Adrenal gland (tissue), 12 donors: ENCODE results near the gene ZNF267. TPM values are rescaled to one million over a fixed set of nuclear protein-coding genes. Genes with fewer than 3 reads are reported as not detected.

Experiments used
- DNase-seq, 7 donors: peaks; one replicate each; pipeline ENCODE4 v3.0.0-alpha.2; 2019 to 2020
- H3K27ac ChIP-seq, 5 donors: fragments of 200-600 bp; sonication (generic) in 4 of 5; 1 replicate in 3 of 5; 2 replicates in 2 of 5; pipeline versions ENCODE4 v1.5.1 to v1.8.0; 2016 to 2020; ENCODE audit warnings: mild to moderate bottlenecking in 1 of 5
- H3K27me3 ChIP-seq: fragments of 200-600 bp; 2 replicates; pipeline ENCODE4 v1.8.0; 2021
- H3K36me3 ChIP-seq, 2 donors: fragments of 200-600 bp; replicated peaks in 1 of 2; 1 replicate in 1 of 2; 2 replicates in 1 of 2; pipeline versions ENCODE4 v1.5.1 to v1.8.0; 2018 to 2022
- H3K4me1 ChIP-seq, 2 donors: fragments of 200-600 bp; replicated peaks in 1 of 2; 1 replicate in 1 of 2; 2 replicates in 1 of 2; pipeline versions ENCODE4 v1.5.1 to v1.8.0; 2018 to 2021
- H3K4me3 ChIP-seq, 4 donors: fragments of 200-600 bp; sonication (generic) in 3 of 4; one replicate each; pipeline ENCODE4 v1.5.1; 2016 to 2018
- H3K9me3 ChIP-seq, 3 donors: fragments of 200-600 bp; sonication (generic) in 1 of 3; replicated peaks in 1 of 3; 1 replicate in 2 of 3; 2 replicates in 1 of 3; pipeline versions ENCODE4 v1.5.1 to v1.8.0; 2016 to 2021
- CTCF ChIP-seq, 6 experiments: fragments of 450-650 bp in 4 of 6; fragments of 200-600 bp in 2 of 6; sonication (generic) in 1 of 6; IDR thresholded peaks; 1 replicate in 5 of 6; 2 replicates in 1 of 6; pipeline versions ENCODE4 v1.5.1 to v1.8.0; 2016 to 2021; ENCODE audit warnings: antibody characterized with exemption in 6 of 6, mild to moderate bottlenecking in 2 of 6, moderate library complexity in 1 of 6
- POLR2A ChIP-seq, 2 donors: fragments of 450-650 bp; IDR thresholded peaks; one replicate each; pipeline ENCODE4 v1.6.1; 2017; ENCODE audit warnings: antibody characterized with exemption in 2 of 2, mild to moderate bottlenecking in 2 of 2, moderate library complexity in 1 of 2
- WGBS, 4 donors: extraction: QIAGEN DNeasy Blood & Tissue Kit in 2 of 4; methylation state at CpG; one replicate each; pipeline versions ENCODE4 v1.1.5 to v1.1.7; 2013 to 2017; 5-methylcytosine and 5-hydroxymethylcytosine counted together
- intact Hi-C, 2 donors: fragments of 100-400 bp; cut with DNase I; formaldehyde crosslinking; loops; one replicate each; pipeline versions ENCODE4 v1.14.1 to v1.15.0; 2022 to 2023
- polyA plus RNA-seq, 3 donors: library from polyadenylated mRNA; stranded (reverse); fragments of 200-250 nt in 2 of 3; fragments of 350-450 nt in 1 of 3; fragmentation: Illumina TruSeq in 1 of 3; extraction: RNeasy Lipid Tissue Mini Kit (QIAGEN cat#74804) in 1 of 3; gene quantifications; one replicate each; pipeline ENCODE4 v1.2.3, GENCODE V29; 2013 to 2014
- total RNA-seq, 9 donors: library from RNA; depleted of rRNA in 4 of 9; stranded (reverse); fragments of >200 nt in 4 of 9; fragments of 120-200 nt in 1 of 9; fragmentation: NEBNext Ultra II Directional in 1 of 9; extraction: Animal tissue kit (Norgen Biotek cat#: 25700) in 1 of 9; gene quantifications; one replicate each; pipeline versions ENCODE4 v1.1.0 to v1.2.4, GENCODE V29; 2013 to 2023
- donor health status: healthy with polysubstance abuse.
- donor health status: Bipolar disorder and iron deficiency.
- donor health status: DM: yes; HTN: yes; CAD: no.
- donor health status: DM: no; HTN: no; CAD: no.
- donor health status: DM: no; HTN: no; CAD: no.
- donor health status: DM: yes; HTN: yes; CAD: no.

Gene ZNF267
- total and polyA plus RNA-seq, 12 donors, result 2.0 to 34.1 (median 8.2) TPM

- H3K4me1 ChIP-seq, result peaks cover 8 to 25% of the 10 kb centered on the region in 2 donors
- H3K9me3 ChIP-seq, result no peaks in the 10 kb centered on the region
- intact Hi-C loops, result no loop called here
- no peak overlapping the region for H3K4me3 ChIP-seq
- H3K27me3 ChIP-seq, result no peaks in the 10 kb centered on the region
- no peaks in the 10 kb centered on the region for H3K36me3 ChIP-seq
- no peak for DNase-seq
- 59 to 86% (median 74%) methylated on average over 3 of the region's 3 CpGs for WGBS, 4 donors
- no peak overlapping the region for H3K27ac ChIP-seq
- TF ChIP-seq POLR2A (IDR thresholded peaks at IDR 0.05) (no peak), CTCF (IDR thresholded peaks at IDR 0.05) (no peak)
These were observed 2.1 kb upstream of the ZNF267 start for GRCh38 chr16:31871510-31871909.

- Histone ChIP-seq H3K4me3 (no peak overlapping the region), H3K36me3 (no peaks in the 10 kb centered on the region), H3K27ac (no peak overlapping the region), H3K27me3 (no peaks in the 10 kb centered on the region), H3K9me3 (no peaks in the 10 kb centered on the region), H3K4me1 (peaks cover 8 to 32% of the 10 kb centered on the region in 2 donors)
- intact Hi-C loops, result no loop called here
- 66 to 81% (median 76%) methylated on average over 3 to 6 of the region's 6 CpGs for WGBS, 4 donors
- DNase-seq, result no peak
- TF ChIP-seq POLR2A (IDR thresholded peaks at IDR 0.05), result no peak
- no peak for TF ChIP-seq CTCF (IDR thresholded peaks at IDR 0.05)
These were observed 1.4 kb upstream of the ZNF267 start for GRCh38 chr16:31872201-31872600.

GRCh38 chr16:31874366-31875111, 932 bp downstream of the ZNF267 start:
- TF ChIP-seq CTCF (IDR thresholded peaks at IDR 0.05) (no peak), POLR2A (IDR thresholded peaks at IDR 0.05) (no peak)
- Histone ChIP-seq H3K9me3 (no peaks in the 10 kb centered on the region), H3K4me1 (peaks cover 8 to 40% of the 10 kb centered on the region in 2 donors), H3K36me3 (no peaks in the 10 kb centered on the region), H3K27ac (peak overlapping the region in 4 of 5 donors; percentile 88 to 91 (median 90)), H3K4me3 (peak overlapping the region; percentile 67 to 99 (median 88)), H3K27me3 (no peaks in the 10 kb centered on the region)
- 5 to 7% (median 5%) methylated on average over 14 of the region's 14 CpGs for WGBS, 4 donors
- intact Hi-C loops, result no loop called here
- DNase-seq, result peak in 2 of 7 donors; percentile 19 to 35

GRCh38 chr16:31875112-31875803, 1.7 kb downstream of the ZNF267 start:
- Histone ChIP-seq H3K36me3 (no peaks in the 10 kb centered on the region), H3K4me1 (peaks cover 8 to 45% of the 10 kb centered on the region in 2 donors), H3K4me3 (peak overlapping the region in 1 of 4 donors; percentile 67), H3K9me3 (no peaks in the 10 kb centered on the region), H3K27me3 (no peaks in the 10 kb centered on the region), H3K27ac (peak overlapping the region in 2 of 5 donors; percentile 37 to 90)
- intact Hi-C loops, result no loop called here
- 76 to 85% (median 80%) methylated on average over 5 of the region's 5 CpGs for WGBS, 4 donors
- DNase-seq, result peak in 1 of 7 donors; percentile 25
- TF ChIP-seq CTCF (IDR thresholded peaks at IDR 0.05) (no peak), POLR2A (IDR thresholded peaks at IDR 0.05) (no peak)
